PC-9 (cell line): ENCODE measurements around the gene TMEM258. TPM values are rescaled to one million over a fixed set of nuclear protein-coding genes. Genes with fewer than 3 reads are reported as not detected.
A peak's percentile ranks its signal among the peaks of the same experiment; 100 is the strongest.

Experiments used
- Bru-seq: library from RNA; stranded (reverse); fragments of 400-500 nt; gene quantifications from one replicate; lab custom pipeline; 2021; lab: Mats Ljungman, UMichigan
- BruChase-seq, 2 experiments: library from RNA; stranded (reverse); fragments of 400-500 nt; gene quantifications; one replicate each; lab custom pipeline; 2021; lab: Mats Ljungman, UMichigan
- BruUV-seq: library from RNA; stranded (reverse); fragments of 400-500 nt; replicated peaks from 2 replicates; lab custom pipeline; 2021; lab: Mats Ljungman, UMichigan
- CTCF ChIA-PET: fragments of 300-600 bp; sonication (Branson Sonifier 250); formaldehyde crosslinking; loops from one replicate; lab custom pipeline; 2022; ENCODE audit warnings: antibody characterized with exemption; lab: Charles Lee
- POLR2A ChIA-PET: fragments of 300-600 bp; sonication (Branson Sonifier 250); formaldehyde crosslinking; loops from one replicate; lab custom pipeline; 2022; ENCODE audit warnings: antibody characterized with exemption; ENCODE audit not compliant: unreplicated experiment; lab: Charles Lee
- DNase-seq, 2 experiments: peaks; one replicate each; pipeline versions ENCODE4 v3.0.0 to v3.0.0-alpha.2; 2015 to 2022; ENCODE audit warnings: mixed read lengths in 1 of 2
- H2AFZ ChIP-seq: fragments of 200-600 bp; sonication (generic); 2 replicates; pipeline ENCODE4 v1.8.1; 2017; ENCODE audit warnings: antibody characterized with exemption
- H3F3A ChIP-seq: fragments of 200-600 bp; sonication (generic); 2 replicates; pipeline ENCODE4 v1.8.1; 2017; ENCODE audit warnings: antibody characterized with exemption, mild to moderate bottlenecking, low read depth; ENCODE audit not compliant: insufficient read depth
- H3K27ac ChIP-seq: fragments of 200-600 bp; sonication (generic); 2 replicates; pipeline ENCODE4 v1.6.1; 2016; ENCODE audit warnings: mixed run types
- H3K27me3 ChIP-seq: fragments of 200-600 bp; sonication (generic); 2 replicates; pipeline ENCODE4 v1.6.1; 2016; ENCODE audit warnings: low read depth, mixed run types; ENCODE audit not compliant: insufficient read depth
- H3K36me3 ChIP-seq: fragments of 200-600 bp; sonication (generic); 2 replicates; pipeline ENCODE4 v1.6.1; 2016; ENCODE audit warnings: low read depth, mixed run types
- H3K4me1 ChIP-seq: fragments of 200-600 bp; sonication (generic); replicated peaks from 2 replicates; pipeline ENCODE4 v1.6.1; 2016; ENCODE audit warnings: mixed run types; ENCODE audit not compliant: insufficient read depth
- H3K4me2 ChIP-seq: fragments of 200-600 bp; sonication (generic); 2 replicates; pipeline ENCODE4 v1.6.1; 2017; ENCODE audit warnings: mixed run types
- H3K4me3 ChIP-seq: fragments of 200-600 bp; sonication (generic); 2 replicates; pipeline ENCODE4 v1.6.1; 2016; ENCODE audit warnings: mixed run types
- H3K79me2 ChIP-seq: fragments of 200-600 bp; sonication (generic); 2 replicates; pipeline ENCODE4 v1.6.1; 2017; ENCODE audit warnings: low read depth, mixed run types
- H3K9me2 ChIP-seq: fragments of 200-600 bp; sonication (generic); 2 replicates; pipeline ENCODE4 v1.8.1; 2017; ENCODE audit warnings: mild to moderate bottlenecking; ENCODE audit not compliant: insufficient read depth
- H3K9me3 ChIP-seq: fragments of 200-600 bp; sonication (generic); 2 replicates; pipeline ENCODE4 v1.8.1; 2016; ENCODE audit warnings: low read depth; ENCODE audit not compliant: insufficient read depth
- H4K20me1 ChIP-seq: fragments of 200-600 bp; sonication (generic); 2 replicates; pipeline ENCODE4 v1.8.1; 2017; ENCODE audit not compliant: insufficient read depth
- CTCF ChIP-seq: fragments of 200-600 bp; sonication (generic); conservative IDR thresholded peaks from 2 replicates; pipeline ENCODE4 v1.6.1; 2017; ENCODE audit warnings: mixed run types, antibody characterized with exemption, mild to moderate bottlenecking, moderate library complexity
- EZH2 ChIP-seq: fragments of 200-600 bp; sonication (generic); IDR thresholded peaks from 2 replicates; pipeline ENCODE4 v1.8.0; 2017; ENCODE audit warnings: antibody characterized with exemption, low read depth
- intact Hi-C: fragments of 100-400 bp; cut with micrococcal nuclease; formaldehyde crosslinking; loops from one replicate; pipeline ENCODE4 v1.10.0; 2022; ENCODE audit not compliant: unreplicated experiment
- long read RNA-seq: library from polyadenylated mRNA; stranded (forward); transcript quantifications from one replicate; pipeline ENCODE4 v2.0.0, GENCODE V29; 2022
- total RNA-seq: library from RNA; stranded (reverse); gene quantifications from 2 replicates; pipeline ENCODE4 v1.2.3, GENCODE V29; 2021

The TMEM258 gene
- total RNA-seq (141 and 217 TPM in 2 replicates), Bru-seq, nascent RNA (percentile 89 among the genes with signal in this experiment), BruChase-seq, experiment 1, labeled RNA remaining after a 2-hour chase (percentile 82 among the genes with signal in this experiment), BruChase-seq, experiment 2, labeled RNA remaining after a 6-hour chase (percentile 87 among the genes with signal in this experiment)
- long read RNA-seq, transcript TMEM258-204 (4 exons, 575 nt), result major isoform, 722 of 763 reads
- long read RNA-seq, partial matches to known transcripts, result 29 of 763 reads
- long read RNA-seq, other reads (novel, unspliced or antisense), result 4 of 763 reads

GRCh38 chr11:61792310-61793082 lies at the start of gene TMEM258, which contains the start of gene FEN1:
TSS of gene TMEM258 (minus strand) at chr11:61792599. CDS start at chr11:61792558, 41 bp downstream.
TSS of gene FEN1 (plus strand) at chr11:61792911. CDS start at chr11:61795362, 2,451 bp downstream.
- POLR2A ChIA-PET, result interaction anchor here (0.6 to 1.0 kb wide), 10 partner anchors 11 to 1139 kb away, joined by 3 to 6 read pairs (median 4); partner anchors contain the start of genes FADS2 and INCENP
- H3K27ac ChIP-seq, result peak within 1 kb of the TSS; percentile 81

GRCh38 chr11:61841636-61842527 lies 49.5 kb upstream of the TMEM258 start:
- H3K79me2 ChIP-seq, result no peaks in the 10 kb centered on the region
- no peak overlapping the region for H3K27ac ChIP-seq
- H3K4me2 ChIP-seq, result no peak overlapping the region
- DNase-seq, result no peak
- no peaks in the 10 kb centered on the region for H3K4me1 ChIP-seq
- H4K20me1 ChIP-seq, result no peaks in the 10 kb centered on the region
- no peaks in the 10 kb centered on the region for H3F3A ChIP-seq
- H3K4me3 ChIP-seq, result no peak overlapping the region
- BruUV-seq, result no TSS peak
- H2AFZ ChIP-seq, result no peak overlapping the region
- no peaks in the 10 kb centered on the region for H3K36me3 ChIP-seq
- ChIA-PET CTCF (no interaction called here), POLR2A (no interaction called here)
- no peak for TF ChIP-seq CTCF
- no peak for TF ChIP-seq EZH2
- no peaks in the 10 kb centered on the region for H3K9me2 ChIP-seq
- no peaks in the 10 kb centered on the region for H3K9me3 ChIP-seq
- no peaks in the 10 kb centered on the region for H3K27me3 ChIP-seq
- intact Hi-C loops, result no loop called here

More at GRCh38 chr11:61792310-61793082, at the start of gene TMEM258, which contains the start of gene FEN1:
- H2AFZ ChIP-seq, result peak within 1 kb of the TSS; percentile 84
- H3K79me2 ChIP-seq, result peaks cover 72% of the 10 kb centered on the region
- peak within 1 kb of the TSS; percentile 72 for H3K4me3 ChIP-seq
- peak within 1 kb of the TSS; percentile 95 for H3K4me2 ChIP-seq
- peak; percentile 89 to 90 for DNase-seq
- no peaks in the 10 kb centered on the region; the same call in 1 of the 2 replicates for H4K20me1 ChIP-seq
- intact Hi-C loops, result loop anchor here (5.0 to 10.0 kb wide), 3 partner anchors 45 to 330 kb away; partner anchors contain the start of gene INCENP
- no peaks in the 10 kb centered on the region for H3K9me3 ChIP-seq
- CTCF ChIA-PET, result interaction anchor here (0.5 to 0.6 kb wide), 3 partner anchors 314 to 1623 kb away, joined by 3 to 4 read pairs (median 3); no protein-coding TSS in a partner anchor
- H3K27me3 ChIP-seq, result no peaks in the 10 kb centered on the region
- no TSS peak for BruUV-seq
- H3F3A ChIP-seq, result peaks cover 7% of the 10 kb centered on the region; the same call in 1 of the 2 replicates
- H3K4me1 ChIP-seq, result peaks cover 20% of the 10 kb centered on the region
- H3K36me3 ChIP-seq, result peaks cover 24% of the 10 kb centered on the region
- TF ChIP-seq CTCF, result no peak; the same call in 1 of the 2 replicates
- TF ChIP-seq EZH2, result no peak
- no peaks in the 10 kb centered on the region for H3K9me2 ChIP-seq
